Measurements from ENCODE around the gene MEIS3.

The MEIS3 gene

DNA sequence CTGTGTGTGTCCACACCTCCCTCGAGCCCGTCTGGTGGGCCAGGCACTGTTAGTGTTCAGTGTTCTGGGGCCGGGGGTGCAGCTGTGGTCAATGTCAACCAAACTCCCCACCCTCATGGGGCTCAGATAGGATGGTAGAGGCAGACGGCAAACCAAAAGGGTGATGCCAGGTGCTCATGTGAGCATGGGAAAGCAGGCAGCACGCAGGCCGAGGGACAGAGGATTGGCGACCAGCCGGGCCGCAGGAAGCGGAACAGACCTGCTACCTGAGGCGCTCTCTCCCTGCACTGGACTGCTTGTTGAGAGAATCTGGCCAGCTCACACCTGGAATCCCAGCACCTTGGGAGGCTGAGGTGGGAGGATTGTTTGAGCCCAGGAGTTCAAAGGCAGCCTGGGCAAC, 41.1 kb downstream of the MEIS3 start:
- TF ChIP-seq ZNF202 (tag by site-specific recombination; IDR thresholded peaks at IDR 0.05; ENCODE audit: borderline replicate concordance) (no peak), ZNF544 (tag by site-specific recombination; IDR thresholded peaks at IDR 0.05) (no peak), ZNF677 (tag by site-specific recombination; IDR thresholded peaks at IDR 0.05) (no peak), SP7 (tag by site-specific recombination; IDR thresholded peaks at IDR 0.05) (no peak), ZNF623 (tag by site-specific recombination; IDR thresholded peaks at IDR 0.05) (no peak), FEZF1 (tag by site-specific recombination; IDR thresholded peaks at IDR 0.05) (no peak)
- POLR2A ChIA-PET: no interaction called here
- H3K36me3 ChIP-seq (ENCODE audit: control insufficient read depth in 2 of 2, insufficient read depth in 1 of 2, low read length in 2 of 2): peaks cover 17 to 85% of the 10 kb centered on the region in 2 experiments
- no peak overlapping the region for H3K27ac ChIP-seq (ENCODE audit: extremely low read depth, low read depth, low read length)
- CTCF ChIA-PET: interaction anchor here (0.9 to 2.0 kb wide), 5 partner anchors 10 to 854 kb away, joined by 3 to 8 read pairs (median 3); partner anchors contain the start of gene DHX34
- no peak overlapping the region for H3K4me3 ChIP-seq (ENCODE audit: low read depth, low read length)
- H3K4me1 ChIP-seq (ENCODE audit: control insufficient read depth, insufficient read depth, low read length): no peaks in the 10 kb centered on the region; the same call in 1 of the 2 replicates
- H3K9me3 ChIP-seq (ENCODE audit: control insufficient read depth, insufficient read depth, low read depth, low read length): no peaks in the 10 kb centered on the region

DNA sequence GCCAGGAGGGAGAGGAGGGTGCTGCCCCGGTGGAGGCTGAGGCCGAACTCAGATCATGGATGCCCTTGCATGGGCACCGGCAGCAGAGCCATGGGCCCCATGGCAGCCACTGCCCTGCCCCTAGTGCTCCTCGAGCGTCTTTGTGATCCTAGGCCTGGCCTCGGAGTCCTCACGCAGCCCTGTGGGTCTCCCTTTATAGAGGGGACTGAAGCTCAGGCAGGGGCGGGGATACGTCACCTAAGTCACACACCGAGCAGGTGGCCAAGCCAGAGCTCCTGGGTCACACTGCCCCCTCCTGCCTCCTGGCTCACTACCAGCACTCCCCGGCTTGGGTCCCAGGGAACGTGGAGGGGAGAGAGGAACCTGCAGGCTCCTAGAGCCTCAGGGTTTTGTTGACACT, 41.5 kb downstream of the MEIS3 start:
- peaks cover 17 to 89% of the 10 kb centered on the region in 2 experiments for H3K36me3 ChIP-seq (ENCODE audit: control insufficient read depth in 2 of 2, insufficient read depth in 1 of 2, low read length in 2 of 2)
- no peak overlapping the region for H3K27ac ChIP-seq (ENCODE audit: extremely low read depth, low read depth, low read length)
- no peak overlapping the region for H3K4me3 ChIP-seq (ENCODE audit: low read depth, low read length)
- ChIA-PET CTCF (interaction anchor here (0.9 to 2.0 kb wide), 4 partner anchors 9 to 29 kb away, joined by 3 to 8 read pairs (median 3); partner anchors contain the start of gene DHX34), POLR2A (interaction anchor here (1.5 kb wide), 1 partner anchor 29 kb away, joined by 4 read pairs; the partner anchor contains the start of gene DHX34)
- no peaks in the 10 kb centered on the region for H3K9me3 ChIP-seq (ENCODE audit: control insufficient read depth, insufficient read depth, low read depth, low read length)
- TF ChIP-seq TCF7L2 (IDR thresholded peaks at IDR 0.05; ENCODE audit: borderline replicate concordance, low read depth, low read length) (no peak), ZNF292 (tag by site-specific recombination; IDR thresholded peaks at IDR 0.05; ENCODE audit: borderline replicate concordance, low read depth) (no peak)
- TF ChIP-seq, protein P1, sequence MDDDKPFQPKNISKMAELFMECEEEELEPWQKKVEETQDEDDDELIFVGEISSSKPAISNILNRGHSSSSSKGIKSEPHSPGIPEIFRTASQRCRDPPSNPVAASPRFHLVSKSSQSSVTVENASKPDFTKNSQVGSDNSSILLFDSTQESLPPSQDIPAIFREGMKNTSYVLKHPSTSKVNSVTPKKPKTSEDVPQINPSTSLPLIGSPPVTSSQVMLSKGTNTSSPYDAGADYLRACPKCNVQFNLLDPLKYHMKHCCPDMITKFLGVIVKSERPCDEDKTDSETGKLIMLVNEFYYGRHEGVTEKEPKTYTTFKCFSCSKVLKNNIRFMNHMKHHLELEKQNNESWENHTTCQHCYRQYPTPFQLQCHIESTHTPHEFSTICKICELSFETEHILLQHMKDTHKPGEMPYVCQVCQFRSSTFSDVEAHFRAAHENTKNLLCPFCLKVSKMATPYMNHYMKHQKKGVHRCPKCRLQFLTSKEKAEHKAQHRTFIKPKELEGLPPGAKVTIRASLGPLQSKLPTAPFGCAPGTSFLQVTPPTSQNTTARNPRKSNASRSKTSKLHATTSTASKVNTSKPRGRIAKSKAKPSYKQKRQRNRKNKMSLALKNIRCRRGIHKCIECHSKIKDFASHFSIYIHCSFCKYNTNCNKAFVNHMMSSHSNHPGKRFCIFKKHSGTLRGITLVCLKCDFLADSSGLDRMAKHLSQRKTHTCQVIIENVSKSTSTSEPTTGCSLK (tag by site-specific recombination; IDR thresholded peaks at IDR 0.05): no peak
- H3K4me1 ChIP-seq (ENCODE audit: control insufficient read depth, insufficient read depth, low read length): no peaks in the 10 kb centered on the region

DNA sequence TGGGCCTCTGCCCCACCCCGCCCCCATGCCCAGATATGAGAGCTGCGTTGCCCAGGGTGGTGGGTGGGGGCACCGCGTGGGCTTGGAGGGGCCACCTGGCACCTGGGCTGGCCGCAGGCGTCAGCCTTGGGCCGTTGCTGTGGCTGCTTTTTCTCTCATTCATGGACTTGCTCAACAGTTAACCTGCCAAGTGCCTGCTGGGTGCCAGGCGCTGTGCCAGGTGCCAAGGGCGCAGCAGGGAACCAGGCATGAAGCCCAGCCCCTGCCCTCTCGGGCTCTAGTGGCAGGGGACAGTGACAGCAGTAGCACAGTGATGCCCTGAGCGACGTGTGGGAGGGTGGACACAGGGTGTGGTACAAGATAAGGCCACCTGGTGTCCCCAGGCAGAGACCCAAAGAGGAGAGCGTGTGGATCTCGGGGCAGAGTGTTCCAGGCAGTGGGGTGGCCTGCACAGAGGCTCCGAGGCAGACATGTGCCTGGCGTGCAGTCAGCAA, 42.1 kb downstream of the MEIS3 start:
- Histone ChIP-seq H3K4me3 (ENCODE audit: low read depth, low read length) (no peak overlapping the region), H3K4me1 (ENCODE audit: control insufficient read depth, insufficient read depth, low read length) (no peaks in the 10 kb centered on the region), H3K9me3 (ENCODE audit: control insufficient read depth, insufficient read depth, low read depth, low read length) (no peaks in the 10 kb centered on the region), H3K27ac (ENCODE audit: extremely low read depth, low read depth, low read length) (no peak overlapping the region), H3K36me3 (ENCODE audit: control insufficient read depth in 2 of 2, insufficient read depth in 1 of 2, low read length in 2 of 2) (peaks cover 13 to 93% of the 10 kb centered on the region in 2 experiments)
- ChIA-PET CTCF (interaction anchor here (1.2 to 2.0 kb wide), 2 partner anchors 14 to 28 kb away, joined by 3 to 8 read pairs; partner anchors contain the start of gene DHX34), POLR2A (interaction anchor here (1.5 kb wide), 1 partner anchor 29 kb away, joined by 4 read pairs; the partner anchor contains the start of gene DHX34)
- TF ChIP-seq ZNF2 (tag by site-specific recombination; IDR thresholded peaks at IDR 0.05) (no peak), ZNF629 (tag by site-specific recombination; IDR thresholded peaks at IDR 0.05) (no peak), ZNF544 (tag by site-specific recombination; IDR thresholded peaks at IDR 0.05) (no peak), HOXD13 (CRISPR knock-in tag; IDR thresholded peaks at IDR 0.05; ENCODE audit: borderline replicate concordance) (no peak), KLF16 (tag by site-specific recombination; IDR thresholded peaks at IDR 0.05) (no peak), KLF8 (tag by site-specific recombination; IDR thresholded peaks at IDR 0.05) (no peak), ZNF175 (tag by site-specific recombination; IDR thresholded peaks at IDR 0.05) (no peak), ZSCAN16 (tag by site-specific recombination; IDR thresholded peaks at IDR 0.05) (no peak), ZNF16 (tag by site-specific recombination; IDR thresholded peaks at IDR 0.05; ENCODE audit: low read depth) (no peak), ZNF514 (tag by site-specific recombination; IDR thresholded peaks at IDR 0.05) (no peak), ZNF335 (tag by site-specific recombination; conservative IDR thresholded peaks at IDR 0.05) (no peak), HOXC10 (CRISPR knock-in tag; IDR thresholded peaks at IDR 0.05) (no peak)
- TF ChIP-seq, protein P2, sequence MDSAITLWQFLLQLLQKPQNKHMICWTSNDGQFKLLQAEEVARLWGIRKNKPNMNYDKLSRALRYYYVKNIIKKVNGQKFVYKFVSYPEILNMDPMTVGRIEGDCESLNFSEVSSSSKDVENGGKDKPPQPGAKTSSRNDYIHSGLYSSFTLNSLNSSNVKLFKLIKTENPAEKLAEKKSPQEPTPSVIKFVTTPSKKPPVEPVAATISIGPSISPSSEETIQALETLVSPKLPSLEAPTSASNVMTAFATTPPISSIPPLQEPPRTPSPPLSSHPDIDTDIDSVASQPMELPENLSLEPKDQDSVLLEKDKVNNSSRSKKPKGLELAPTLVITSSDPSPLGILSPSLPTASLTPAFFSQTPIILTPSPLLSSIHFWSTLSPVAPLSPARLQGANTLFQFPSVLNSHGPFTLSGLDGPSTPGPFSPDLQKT (IDR thresholded peaks at IDR 0.05; ENCODE audit: borderline replicate concordance, low read depth, low read length): no peak
- TF ChIP-seq, protein P1 (tag by site-specific recombination; IDR thresholded peaks at IDR 0.05): no peak
- TF ChIP-seq, protein P3, sequence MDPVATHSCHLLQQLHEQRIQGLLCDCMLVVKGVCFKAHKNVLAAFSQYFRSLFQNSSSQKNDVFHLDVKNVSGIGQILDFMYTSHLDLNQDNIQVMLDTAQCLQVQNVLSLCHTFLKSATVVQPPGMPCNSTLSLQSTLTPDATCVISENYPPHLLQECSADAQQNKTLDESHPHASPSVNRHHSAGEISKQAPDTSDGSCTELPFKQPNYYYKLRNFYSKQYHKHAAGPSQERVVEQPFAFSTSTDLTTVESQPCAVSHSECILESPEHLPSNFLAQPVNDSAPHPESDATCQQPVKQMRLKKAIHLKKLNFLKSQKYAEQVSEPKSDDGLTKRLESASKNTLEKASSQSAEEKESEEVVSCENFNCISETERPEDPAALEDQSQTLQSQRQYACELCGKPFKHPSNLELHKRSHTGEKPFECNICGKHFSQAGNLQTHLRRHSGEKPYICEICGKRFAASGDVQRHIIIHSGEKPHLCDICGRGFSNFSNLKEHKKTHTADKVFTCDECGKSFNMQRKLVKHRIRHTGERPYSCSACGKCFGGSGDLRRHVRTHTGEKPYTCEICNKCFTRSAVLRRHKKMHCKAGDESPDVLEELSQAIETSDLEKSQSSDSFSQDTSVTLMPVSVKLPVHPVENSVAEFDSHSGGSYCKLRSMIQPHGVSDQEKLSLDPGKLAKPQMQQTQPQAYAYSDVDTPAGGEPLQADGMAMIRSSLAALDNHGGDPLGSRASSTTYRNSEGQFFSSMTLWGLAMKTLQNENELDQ (tag by site-specific recombination; IDR thresholded peaks at IDR 0.05; ENCODE audit: low read depth): no peak
- TF ChIP-seq, protein P4, sequence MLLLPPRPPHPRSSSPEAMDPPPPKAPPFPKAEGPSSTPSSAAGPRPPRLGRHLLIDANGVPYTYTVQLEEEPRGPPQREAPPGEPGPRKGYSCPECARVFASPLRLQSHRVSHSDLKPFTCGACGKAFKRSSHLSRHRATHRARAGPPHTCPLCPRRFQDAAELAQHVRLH (tag by site-specific recombination; IDR thresholded peaks at IDR 0.05): no peak

All from HEK293 (cell line).